Endometrial microvascular endothelial cells (primary cell): ENCODE measurements around the gene RPSA. TPM values are rescaled to one million over a fixed set of nuclear protein-coding genes. Genes with fewer than 3 reads are reported as not detected.

Experiments
- in situ Hi-C: cut with HindIII; loops from 2 replicates; pipeline ENCODE4 v1.10.0; 2017; ENCODE audit warnings: low sequenced_read_pairs, low pct_unique_long_range_greater_than_20kb; ENCODE audit errors: inconsistent ontology term
- total RNA-seq: library from RNA; depleted of rRNA; stranded (reverse); fragments of >200 nt; gene quantifications from one replicate; pipeline ENCODE4 v1.2.3, GENCODE V29; 2015; ENCODE audit errors: inconsistent ontology term

Gene RPSA
- total RNA-seq, 1 donor from 2014 or later, result 1,927 TPM

DNA sequence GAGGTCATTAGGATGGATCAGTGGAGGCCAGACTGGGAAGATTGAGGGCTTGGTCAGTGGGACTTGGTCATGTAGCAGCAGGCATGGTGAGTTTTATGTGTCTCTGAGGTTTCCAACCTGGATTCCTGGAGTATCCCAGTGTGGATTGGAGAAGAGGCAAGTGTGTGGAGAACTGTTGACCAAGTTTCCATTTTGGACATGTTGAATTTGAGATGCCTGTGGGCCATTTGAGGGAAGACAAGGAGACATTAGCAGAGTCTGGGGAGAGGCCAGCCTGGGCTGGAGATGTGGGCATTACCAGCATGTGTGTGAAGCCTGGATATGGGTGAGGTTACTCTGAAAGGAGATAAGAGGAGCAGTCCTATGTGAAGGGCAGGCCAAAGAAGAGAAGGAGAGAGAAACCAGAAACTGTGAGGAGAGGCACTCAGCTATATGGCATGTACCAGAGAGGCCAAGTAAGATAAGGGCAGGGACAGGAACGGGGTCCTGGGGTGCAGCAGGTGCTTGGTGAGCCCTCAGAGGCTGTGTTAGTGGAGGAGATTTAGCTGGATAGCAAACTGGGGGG is 19.0 kb upstream of the RPSA start:
- in situ Hi-C loops, result no loop called here

GRCh38 chr3:39388153-39388552 is 18.4 kb upstream of the RPSA start:
- in situ Hi-C loops, result no loop called here

DNA sequence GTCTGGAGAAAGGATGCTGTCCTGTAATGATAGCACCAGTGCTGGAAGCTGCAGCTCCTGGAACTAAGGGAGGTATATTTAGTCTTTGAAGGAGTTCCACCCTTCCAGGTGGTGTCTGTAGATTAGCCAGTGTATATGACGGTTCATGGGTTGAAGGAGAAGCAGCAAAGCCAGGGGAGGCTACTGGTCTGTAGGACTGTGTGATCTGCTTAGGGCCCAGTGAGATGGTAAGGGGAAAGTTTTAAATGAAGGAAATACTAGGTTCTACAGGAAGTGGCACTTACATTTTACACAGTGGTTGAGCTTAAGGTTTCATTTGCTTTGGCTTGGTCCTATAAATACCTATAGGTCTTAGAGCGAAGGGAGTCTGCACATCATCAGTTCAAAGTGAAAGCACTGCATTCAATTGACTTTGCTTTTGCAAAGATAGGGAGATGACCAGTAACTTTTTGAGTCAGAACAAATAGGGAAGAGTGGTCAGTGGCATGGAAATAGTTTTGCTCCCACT is 17.7 kb upstream of the RPSA start:
- in situ Hi-C loops, result no loop called here

GRCh38 chr3:39390181-39390580 is 16.3 kb upstream of the RPSA start:
- in situ Hi-C loops, result no loop called here

- in situ Hi-C loops, result no loop called here
These were observed 9.8 kb upstream of the RPSA start for GRCh38 chr3:39396690-39397089.

- in situ Hi-C loops, result no loop called here
These were observed 7.8 kb upstream of the RPSA start for GRCh38 chr3:39398700-39399099.

DNA sequence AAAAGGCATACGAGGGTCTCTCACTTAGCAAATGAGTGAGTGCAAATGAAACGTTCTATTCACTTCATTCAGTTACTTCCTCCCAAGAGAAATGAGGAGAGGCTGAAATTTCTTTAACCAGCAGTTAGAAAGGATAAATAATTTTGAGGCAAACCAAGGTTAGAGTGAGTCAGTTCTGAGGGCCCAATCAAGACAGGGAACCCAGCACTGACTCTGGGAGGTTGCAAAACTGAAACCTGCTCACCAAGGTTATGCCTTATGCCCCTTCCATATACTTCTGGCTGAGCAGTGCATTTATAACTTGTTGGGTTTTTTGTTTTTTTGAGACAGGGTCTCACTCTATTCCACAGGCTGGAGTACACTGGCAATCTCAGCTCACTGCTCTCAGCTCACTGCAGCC is 4.5 kb upstream of the RPSA start:
- in situ Hi-C loops, result no loop called here

DNA sequence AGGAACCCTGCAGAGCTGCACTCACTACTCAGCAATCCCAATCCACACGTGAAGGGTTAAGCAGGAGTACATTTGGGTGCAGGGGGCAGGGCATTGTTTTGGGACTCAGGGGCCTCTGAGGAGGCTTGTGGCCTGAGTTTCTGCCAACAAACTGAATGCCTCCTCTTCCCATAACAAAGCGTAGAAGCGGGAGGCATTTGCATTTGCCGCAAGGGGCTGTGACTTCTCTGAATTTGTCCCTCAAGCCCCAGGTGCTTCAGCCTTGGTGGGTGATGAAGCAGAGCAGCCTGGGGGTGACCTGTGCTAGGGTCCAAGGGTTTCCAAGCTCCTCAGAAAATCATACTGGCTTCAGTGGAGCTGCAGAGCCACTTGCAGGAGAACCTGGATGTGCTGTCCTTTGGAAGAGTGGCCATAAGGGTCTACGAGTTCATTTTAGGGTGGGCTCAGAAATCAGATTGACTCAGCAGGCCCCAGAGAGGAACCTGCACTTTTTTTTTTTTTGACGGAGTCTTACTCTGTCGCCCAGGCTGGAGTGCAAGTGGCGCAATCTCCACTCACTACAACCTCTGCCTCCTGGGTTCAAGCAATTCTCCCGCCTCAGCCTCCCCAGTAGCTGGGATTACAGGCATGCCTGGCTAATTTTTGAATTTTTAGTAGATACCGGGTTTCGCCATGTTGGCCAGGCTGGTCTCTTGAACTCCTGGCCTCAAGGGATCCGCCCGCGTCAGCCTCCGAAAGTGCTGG is 1.4 kb upstream of the RPSA start:
- in situ Hi-C loops, result no loop called here

GRCh38 chr3:39405687-39406367 is 693 bp upstream of the RPSA start:
- in situ Hi-C loops, result no loop called here

- in situ Hi-C loops, result no loop called here
These were observed 724 bp downstream of the RPSA start for GRCh38 chr3:39407259-39407629.

DNA sequence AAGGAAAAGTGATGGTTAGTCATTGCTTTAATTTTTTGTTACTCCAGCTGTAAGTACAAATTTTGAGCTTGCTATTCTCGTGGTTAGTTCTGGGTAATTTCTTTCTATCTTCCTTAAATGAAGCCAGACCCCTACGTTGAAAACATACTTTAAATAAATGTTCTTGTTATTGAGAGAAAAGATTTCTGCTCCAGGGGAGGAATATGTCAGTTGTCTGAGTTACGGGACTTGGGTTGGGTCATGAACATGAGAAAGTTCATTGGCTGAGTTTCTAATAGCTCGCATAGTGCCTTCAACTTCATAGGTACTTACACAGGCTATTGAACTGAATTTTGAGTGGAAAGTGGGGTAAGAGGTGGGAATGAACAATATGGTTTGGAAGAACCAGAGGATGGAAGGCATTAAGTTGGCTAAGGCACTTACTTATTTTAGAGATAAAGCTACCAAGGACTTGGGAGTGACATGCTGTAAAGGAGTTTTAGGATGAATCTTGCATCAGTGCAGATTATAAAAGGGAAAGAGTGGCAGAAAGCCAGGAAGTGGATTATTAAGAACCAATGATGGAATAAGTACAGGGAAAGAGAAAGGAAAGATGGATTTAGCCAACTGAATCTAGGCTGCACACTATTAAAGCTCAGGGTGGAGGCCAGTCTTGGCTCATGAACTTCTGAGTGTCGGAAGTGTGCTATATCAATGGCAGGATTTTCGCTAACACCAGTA is 1.4 kb downstream of the RPSA start:
- in situ Hi-C loops, result no loop called here

DNA sequence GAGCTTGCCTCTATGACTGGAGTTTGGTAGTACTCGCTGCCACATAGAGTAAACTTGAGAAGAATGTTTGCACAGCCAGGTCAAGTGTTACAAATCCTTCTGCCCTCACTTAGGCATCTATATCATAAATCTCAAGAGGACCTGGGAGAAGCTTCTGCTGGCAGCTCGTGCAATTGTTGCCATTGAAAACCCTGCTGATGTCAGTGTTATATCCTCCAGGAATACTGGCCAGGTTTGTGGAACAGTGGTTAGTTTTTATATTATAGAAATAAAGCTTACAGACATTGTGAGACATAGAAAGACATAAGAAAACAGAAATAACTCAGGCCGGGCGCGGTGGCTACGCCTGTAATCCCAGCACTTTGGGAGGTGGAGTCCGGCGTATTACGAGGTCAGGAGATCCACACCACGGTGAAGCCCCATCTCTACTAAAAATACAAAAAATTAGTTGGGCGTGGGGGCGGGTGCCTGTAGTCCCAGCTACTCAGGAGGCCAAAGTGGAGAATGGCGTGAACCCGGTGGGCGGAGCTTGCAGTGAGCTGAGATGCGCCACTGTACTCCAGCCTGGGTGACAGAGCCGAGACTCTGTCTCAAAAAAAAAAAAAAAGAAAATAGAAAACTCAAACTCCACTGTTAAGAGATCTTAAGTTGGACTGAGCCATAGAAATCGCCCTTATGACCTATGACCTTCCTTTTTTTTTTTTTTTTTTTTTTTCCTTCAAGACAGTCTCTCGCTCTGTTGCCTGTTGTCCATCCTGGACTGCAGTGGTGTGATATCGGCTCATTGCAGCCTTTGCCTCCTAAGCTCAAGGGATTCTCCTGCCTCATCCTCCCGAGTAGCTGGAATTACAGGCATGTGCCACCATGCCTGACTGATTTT is 2.2 kb downstream of the RPSA start:
- in situ Hi-C loops, result no loop called here

DNA sequence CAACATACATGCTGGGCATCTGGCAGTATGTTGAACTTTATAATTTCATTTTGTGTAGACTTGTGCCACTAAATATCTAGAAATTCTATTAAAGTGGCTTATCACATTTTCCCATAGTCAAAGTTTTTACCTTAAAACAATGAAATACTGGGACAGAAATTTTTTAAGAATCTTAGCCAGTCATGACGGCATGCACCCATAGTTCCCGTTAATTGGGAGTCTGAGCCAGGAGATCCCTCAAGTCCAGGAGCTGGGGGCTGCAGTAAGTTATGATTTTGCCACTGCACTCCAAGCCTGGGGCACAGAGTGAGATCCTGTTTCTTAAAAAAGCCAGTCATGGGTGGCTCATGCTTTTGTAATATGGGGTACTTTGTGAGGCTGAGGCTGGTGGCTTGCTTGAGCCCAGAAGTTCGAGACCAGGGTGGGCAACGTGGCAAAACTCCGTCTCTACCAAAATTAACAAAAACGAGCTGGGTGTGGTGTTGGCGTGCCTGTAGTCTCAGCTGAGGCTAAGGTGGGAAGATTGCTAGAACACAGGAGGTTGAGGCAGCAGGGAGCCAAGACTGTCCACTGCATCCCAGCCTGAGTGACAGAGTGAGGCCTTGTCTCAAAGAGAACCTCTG is 3.1 kb downstream of the RPSA start:
- in situ Hi-C loops, result no loop called here

DNA sequence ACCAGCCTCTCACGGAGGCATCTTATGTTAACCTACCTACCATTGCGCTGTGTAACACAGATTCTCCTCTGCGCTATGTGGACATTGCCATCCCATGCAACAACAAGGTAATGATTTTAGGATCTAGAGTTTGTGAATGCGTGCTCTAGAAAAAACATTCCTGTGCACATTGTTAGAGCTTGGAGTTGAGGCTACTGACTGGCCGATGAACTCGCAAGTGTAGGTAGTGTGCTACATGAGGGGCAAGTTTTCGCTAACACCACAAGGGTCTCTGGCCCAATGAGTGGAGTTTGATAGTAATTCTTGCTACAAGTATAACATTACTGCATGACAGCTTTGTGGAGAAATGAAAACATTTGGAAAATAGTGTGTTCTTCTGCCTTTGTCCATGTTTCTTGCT is 4.4 kb downstream of the RPSA start:
- in situ Hi-C loops, result no loop called here

DNA sequence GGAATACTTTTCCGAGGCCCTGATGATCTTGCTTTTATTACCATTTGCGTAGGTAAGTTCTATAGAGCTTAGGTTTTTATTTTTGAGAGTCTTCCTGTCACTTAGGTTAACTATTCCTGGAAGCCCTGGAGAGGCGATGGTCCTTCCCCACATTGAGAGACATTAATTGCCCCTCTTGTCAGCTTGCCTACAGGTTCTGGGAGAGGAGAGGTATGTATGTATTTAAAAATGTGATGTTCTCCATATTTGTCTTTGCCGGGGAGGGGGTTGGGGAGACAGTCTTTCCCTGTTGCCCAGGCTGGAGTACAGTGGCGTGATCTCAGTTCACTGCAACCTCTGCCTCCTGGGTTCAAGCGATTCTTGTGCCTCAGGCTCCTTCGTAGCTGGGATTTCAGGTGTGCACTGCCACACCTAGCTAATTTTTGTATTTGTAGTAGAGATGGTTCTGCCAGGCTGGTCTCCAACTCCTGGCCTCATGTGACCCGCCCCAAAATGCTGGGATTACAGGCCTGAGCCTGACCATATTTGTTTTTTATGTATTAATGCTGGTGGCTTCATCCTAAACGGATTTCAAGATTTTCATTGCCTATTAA is 6.2 kb downstream of the RPSA start:
- in situ Hi-C loops, result no loop called here

DNA sequence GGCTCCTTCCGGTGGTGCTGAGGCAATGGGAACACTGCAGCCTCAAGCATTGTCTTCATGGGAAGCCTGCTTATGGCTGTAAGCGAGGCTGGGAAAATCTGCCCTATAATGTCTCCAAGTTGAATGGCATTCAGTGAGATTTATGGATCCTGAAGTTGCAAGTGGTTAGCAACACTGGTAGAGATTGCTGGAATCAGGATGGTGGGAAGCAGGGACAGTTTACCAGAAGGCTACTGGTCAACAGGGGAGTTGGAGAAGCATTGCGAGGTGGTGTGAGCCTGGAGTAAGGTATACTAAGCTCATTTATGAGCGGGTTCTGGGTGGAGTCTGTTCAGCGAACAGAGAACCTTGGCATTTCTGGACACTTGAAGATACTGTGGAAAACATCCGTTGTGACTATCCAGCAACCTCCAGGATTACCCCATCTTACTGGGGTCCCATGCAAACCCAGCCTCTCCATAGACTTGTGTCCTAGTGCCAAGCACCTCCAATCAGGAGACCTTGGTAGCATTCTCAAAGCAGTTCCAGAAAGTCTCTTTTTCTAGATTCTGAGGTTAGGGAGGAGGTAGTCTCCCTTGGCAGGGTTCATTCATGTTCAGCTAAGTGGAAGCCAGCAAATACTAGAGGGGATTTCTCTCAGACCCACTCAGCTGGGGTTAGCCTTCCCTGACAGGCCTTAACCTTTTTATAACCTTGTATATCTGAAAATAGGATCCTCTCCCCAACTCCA is 7.3 kb downstream of the RPSA start:
- in situ Hi-C loops, result no loop called here

- in situ Hi-C loops, result no loop called here
These were observed 7.9 kb downstream of the RPSA start for GRCh38 chr3:39414421-39414907.
